MG63 (cell line): ENCODE measurements around the gene TMEM145. TPM values are rescaled to one million over a fixed set of nuclear protein-coding genes. Genes with fewer than 3 reads are reported as not detected.
"Not testable (repeated sequence)": the region's sequence is repeated elsewhere in the genome, so short reads cannot be mapped to it uniquely, and the experiment has no call there.

ENCODE experiments used
- DNase-seq: peaks from one replicate; pipeline ENCODE4 v3.0.0-alpha.2; 2020
- H3K27me3 ChIP-seq: fragments of 250-450 bp; sonication (Bioruptor Pico); 2 replicates; pipeline ENCODE4 v1.5.1; 2020; ENCODE audit warnings: mild to moderate bottlenecking, moderate library complexity
- H3K36me3 ChIP-seq: fragments of 250-450 bp; sonication (Bioruptor Pico); 2 replicates; pipeline ENCODE4 v1.5.1; 2020; ENCODE audit warnings: mild to moderate bottlenecking, moderate library complexity
- H3K4me3 ChIP-seq: fragments of 250-450 bp; sonication (Bioruptor Pico); 2 replicates; pipeline ENCODE4 v1.5.1; 2020; ENCODE audit warnings: mild to moderate bottlenecking, moderate library complexity
- H3K9me3 ChIP-seq: fragments of 250-450 bp; sonication (Bioruptor Pico); 2 replicates; pipeline ENCODE4 v1.5.1; 2020; ENCODE audit warnings: mild to moderate bottlenecking, moderate library complexity
- total RNA-seq: library from RNA; depleted of rRNA; stranded (reverse); fragments of >200 nt; shearing (Covaris generic); gene quantifications from 2 replicates; pipeline ENCODE4 v1.2.3, GENCODE V29; 2014; ENCODE audit warnings: low replicate concordance; rRNA removed

The TMEM145 gene
- 0.86 TPM in 1 of 2 replicates, not detected in the other for total RNA-seq

GRCh38 chr19:42313096-42313839 is at the start of gene TMEM145:
Gene TMEM145, plus strand, starts transcription at chr19:42313309. Its CDS starts 68 bp downstream, at chr19:42313377.
- DNase-seq: peak; percentile 68
- Histone ChIP-seq H3K9me3 (no peaks in the 10 kb centered on the region), H3K36me3 (no peaks in the 10 kb centered on the region), H3K27me3 (peaks cover 14% of the 10 kb centered on the region), H3K4me3 (peak within 1 kb of the TSS; percentile 51)

GRCh38 chr19:42266105-42266504 is 47.0 kb upstream of the TMEM145 start:
- not testable (repeated sequence) for H3K4me3 ChIP-seq, H3K27me3 ChIP-seq, H3K36me3 ChIP-seq, DNase-seq, H3K9me3 ChIP-seq

GRCh38 chr19:42266928-42267603 is 46.0 kb upstream of the TMEM145 start:
- not testable (repeated sequence) for H3K9me3 ChIP-seq, DNase-seq, H3K27me3 ChIP-seq, H3K36me3 ChIP-seq
- peak overlapping the region; percentile 98 for H3K4me3 ChIP-seq

GRCh38 chr19:42267644-42268141 is 45.4 kb upstream of the TMEM145 start:
- H3K9me3 ChIP-seq: no peaks in the 10 kb centered on the region
- DNase-seq: no peak
- H3K27me3 ChIP-seq: no peaks in the 10 kb centered on the region
- peaks cover 9% of the 10 kb centered on the region for H3K36me3 ChIP-seq
- H3K4me3 ChIP-seq: peak overlapping the region; percentile 98

- H3K36me3 ChIP-seq: peaks cover 9% of the 10 kb centered on the region
- H3K27me3 ChIP-seq: no peaks in the 10 kb centered on the region
- no peaks in the 10 kb centered on the region for H3K9me3 ChIP-seq
- H3K4me3 ChIP-seq: peak overlapping the region; percentile 98
- DNase-seq: peak; percentile 99
Observed at GRCh38 chr19:42268142-42268703, 44.9 kb upstream of the TMEM145 start.

- H3K4me3 ChIP-seq: peak within 1 kb of the TSS; percentile 98
- DNase-seq: peak; percentile 100
- peaks cover 14% of the 10 kb centered on the region for H3K36me3 ChIP-seq
- H3K27me3 ChIP-seq: no peaks in the 10 kb centered on the region
- H3K9me3 ChIP-seq: no peaks in the 10 kb centered on the region
Observed at GRCh38 chr19:42268704-42269477, 44.2 kb upstream of the TMEM145 start, which contains the start of gene CIC. Gene CIC, plus strand, starts transcription at chr19:42269252. Its CDS starts 2,532 bp downstream, at chr19:42271784.

GRCh38 chr19:42269478-42270345 is 43.4 kb upstream of the TMEM145 start:
- peak overlapping the region; percentile 98 for H3K4me3 ChIP-seq
- no peak for DNase-seq
- H3K36me3 ChIP-seq: peaks cover 22% of the 10 kb centered on the region
- no peaks in the 10 kb centered on the region for H3K27me3 ChIP-seq
- H3K9me3 ChIP-seq: no peaks in the 10 kb centered on the region

- peak overlapping the region; percentile 98 for H3K4me3 ChIP-seq
- H3K36me3 ChIP-seq: peaks cover 29% of the 10 kb centered on the region
- no peaks in the 10 kb centered on the region for H3K27me3 ChIP-seq
- peak; percentile 62 for DNase-seq
- H3K9me3 ChIP-seq: no peaks in the 10 kb centered on the region
Observed at GRCh38 chr19:42270346-42271044, 42.6 kb upstream of the TMEM145 start.

GRCh38 chr19:42271045-42271419 is 42.1 kb upstream of the TMEM145 start:
- Histone ChIP-seq H3K9me3 (no peaks in the 10 kb centered on the region), H3K4me3 (no peak overlapping the region), H3K36me3 (peaks cover 29% of the 10 kb centered on the region), H3K27me3 (no peaks in the 10 kb centered on the region)
- no peak for DNase-seq

- H3K9me3 ChIP-seq: no peaks in the 10 kb centered on the region
- H3K27me3 ChIP-seq: no peaks in the 10 kb centered on the region
- H3K36me3 ChIP-seq: peaks cover 37% of the 10 kb centered on the region
- no peak overlapping the region for H3K4me3 ChIP-seq
- no peak for DNase-seq
Observed at GRCh38 chr19:42271861-42272534, 41.1 kb upstream of the TMEM145 start.

GRCh38 chr19:42272535-42272897 is 40.6 kb upstream of the TMEM145 start:
- DNase-seq: no peak
- H3K9me3 ChIP-seq: no peaks in the 10 kb centered on the region
- H3K27me3 ChIP-seq: no peaks in the 10 kb centered on the region
- H3K4me3 ChIP-seq: no peak overlapping the region
- peaks cover 37% of the 10 kb centered on the region for H3K36me3 ChIP-seq

- Histone ChIP-seq H3K4me3 (no peak overlapping the region), H3K9me3 (no peaks in the 10 kb centered on the region), H3K27me3 (no peaks in the 10 kb centered on the region), H3K36me3 (peaks cover 37% of the 10 kb centered on the region)
- DNase-seq: no peak
Observed at GRCh38 chr19:42272989-42273406, 40.1 kb upstream of the TMEM145 start.

- no peak for DNase-seq
Observed at GRCh38 chr19:42273407-42274064, 39.6 kb upstream of the TMEM145 start.

GRCh38 chr19:42274065-42274682 is 38.9 kb upstream of the TMEM145 start:
- Histone ChIP-seq H3K9me3 (no peaks in the 10 kb centered on the region), H3K36me3 (peaks cover 37% of the 10 kb centered on the region), H3K4me3 (no peak overlapping the region), H3K27me3 (no peaks in the 10 kb centered on the region)
- DNase-seq: no peak

More at GRCh38 chr19:42273407-42274064, 39.6 kb upstream of the TMEM145 start:
- Histone ChIP-seq H3K27me3 (no peaks in the 10 kb centered on the region), H3K9me3 (no peaks in the 10 kb centered on the region), H3K4me3 (no peak overlapping the region), H3K36me3 (peaks cover 37% of the 10 kb centered on the region)
